ENCODE measurements around the gene P3R3URF. TPM values are rescaled to one million over a fixed set of nuclear protein-coding genes. Genes with fewer than 3 reads are reported as not detected.
"Not testable (repeated sequence)": the region's sequence is repeated elsewhere in the genome, so short reads cannot be mapped to it uniquely, and the experiment has no call there.

P3R3URF gene
- total and polyA plus RNA-seq, 9 of the 15 experiments (the other 6 are each of a cell fraction or from before 2014, with no cell fraction given) = not detected

- WGBS (ENCODE audit: insufficient coverage, low coverage, missing lambda C conversion rate) = 43% methylated on average over 11 of the region's 11 CpGs
- peak in 1 of 2 experiments; percentile 17; a peak in 1 of 4 replicates for TF ChIP-seq FOXA3 (CRISPR knock-in tag; conservative IDR thresholded peaks at IDR 0.05 in 1 of 2, IDR thresholded peaks at IDR 0.05 in 1 of 2)
- peak; percentile 38; the same call in 1 of the 2 replicates for TF ChIP-seq MAX (CRISPR knock-in tag; IDR thresholded peaks at IDR 0.05)
- 0 out of 2 replicates have a peak, but pooled peaks have one; percentile 8 for TF ChIP-seq ZNF12 (CRISPR knock-in tag; IDR thresholded peaks at IDR 0.05)
- 0 out of 2 replicates have a peak, but pooled peaks have one; percentile 15 for TF ChIP-seq USF1 (CRISPR knock-in tag; IDR thresholded peaks at IDR 0.05)
- 0 out of 2 replicates have a peak, but pooled peaks have one; percentile 50 for TF ChIP-seq CBFB (CRISPR knock-in tag; IDR thresholded peaks at IDR 0.05)
- ATAC-seq; DNase-seq (ENCODE audit: extremely low read depth in 1 of 4, low spot score in 3 of 4); H3K9me1 ChIP-seq (ENCODE audit: control insufficient read depth, insufficient read depth, low read length); H3K36me3 ChIP-seq (ENCODE audit: control insufficient read depth, insufficient read depth, low read length); H3K27ac ChIP-seq (ENCODE audit: extremely low read depth, low read depth, low read length); H3K4me3 ChIP-seq; H4K20me1 ChIP-seq (replicated peaks; ENCODE audit: control insufficient read depth, insufficient read depth, low read length); H3K27me3 ChIP-seq (ENCODE audit: control insufficient read depth in 2 of 2, insufficient read depth in 2 of 2, low read length in 2 of 2); FAIRE-seq; H3K4me1 ChIP-seq (replicated peaks in 1 of 2; ENCODE audit: control insufficient read depth in 2 of 2, insufficient read depth in 2 of 2, low read length in 2 of 2); H3K9ac ChIP-seq (ENCODE audit: insufficient read depth in 1 of 2, low read depth in 2 of 2, low read length in 2 of 2); H3K9me3 ChIP-seq (replicated peaks; ENCODE audit: control insufficient read depth, insufficient read depth, low read depth, low read length); H3K79me2 ChIP-seq (ENCODE audit: control insufficient read depth, insufficient read depth, low read length); in situ Hi-C loops (cut with MboI); BruUV-seq (replicated peaks); H3K4me2 ChIP-seq (ENCODE audit: insufficient read depth, low read length): not testable (repeated sequence)
- H2AFZ ChIP-seq (ENCODE audit: low read depth, low read length) = peak overlapping the region; percentile 85; the same call in 1 of the 2 replicates
- intact Hi-C loops (cut with micrococcal nuclease) = loop anchor here (1.0 to 2.0 kb wide), 3 partner anchors 24 to 186 kb away; partner anchors contain the start of gene POMGNT1
- CTCF ChIA-PET (ENCODE audit: low intra/inter-chr PET ratio) = interaction anchor here (0.6 to 4.6 kb wide), 3 partner anchors 43 to 186 kb away, joined by 4 to 44 read pairs (median 32); no protein-coding TSS in a partner anchor
- POLR2A ChIA-PET = interaction anchor here (0.7 to 3.3 kb wide), 15 partner anchors 8 to 537 kb away, joined by 3 to 19 read pairs (median 4); partner anchors contain the start of genes GPBP1L1, PIK3R3 and RAD54L
These were observed 46.8 kb upstream of the P3R3URF start for GRCh38 chr1:46223055-46223454.
